ENCODE results near the gene COLEC11. TPM values are rescaled to one million over a fixed set of nuclear protein-coding genes. Genes with fewer than 3 reads are reported as not detected.

The COLEC11 gene
- total RNA-seq, 4 donors from 2014 or later, result 0.34 to 0.84 (median 0.59) TPM; not detected in 1

DNA sequence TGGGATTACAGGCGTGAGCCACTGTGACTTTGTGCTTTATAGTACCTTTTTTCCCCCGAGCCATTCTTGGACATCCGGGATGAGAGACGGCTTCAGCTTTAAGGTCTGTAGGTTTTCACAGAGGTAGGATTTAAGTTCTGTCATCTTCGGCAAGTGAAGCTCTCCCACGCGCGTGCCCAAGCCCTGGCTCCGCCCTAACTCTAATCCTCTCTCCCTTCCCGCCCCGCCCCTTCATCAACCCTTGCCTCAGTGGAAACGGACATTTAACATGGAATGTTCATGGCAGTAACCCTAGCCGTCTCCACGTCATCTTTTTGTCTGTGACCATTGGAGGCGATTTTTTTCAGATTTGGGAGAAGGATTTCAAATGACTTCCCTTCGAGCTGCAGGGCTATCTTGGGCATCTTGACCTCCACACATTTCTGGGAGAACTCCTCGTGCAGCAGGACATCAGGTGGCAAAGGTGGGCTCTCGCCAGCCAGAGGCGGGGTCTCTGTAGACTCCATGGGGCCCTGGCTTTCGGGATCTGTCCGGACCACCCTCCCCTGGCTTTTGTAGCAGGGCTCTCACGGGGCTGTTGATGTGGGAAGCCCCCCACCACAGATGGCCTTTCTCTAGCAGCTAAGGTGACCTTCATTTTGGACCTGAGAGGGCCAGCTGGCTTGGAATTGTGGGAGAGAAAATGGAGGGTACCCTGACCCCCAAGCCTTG lies 6.8 kb downstream of the COLEC11 start:
- DNase-seq (ENCODE audit: low spot score in 2 of 2), result no peak
- intact Hi-C loops (cut with DNase I; ENCODE audit: low total_unique reads), result no loop called here
- TF ChIP-seq, protein P1, sequence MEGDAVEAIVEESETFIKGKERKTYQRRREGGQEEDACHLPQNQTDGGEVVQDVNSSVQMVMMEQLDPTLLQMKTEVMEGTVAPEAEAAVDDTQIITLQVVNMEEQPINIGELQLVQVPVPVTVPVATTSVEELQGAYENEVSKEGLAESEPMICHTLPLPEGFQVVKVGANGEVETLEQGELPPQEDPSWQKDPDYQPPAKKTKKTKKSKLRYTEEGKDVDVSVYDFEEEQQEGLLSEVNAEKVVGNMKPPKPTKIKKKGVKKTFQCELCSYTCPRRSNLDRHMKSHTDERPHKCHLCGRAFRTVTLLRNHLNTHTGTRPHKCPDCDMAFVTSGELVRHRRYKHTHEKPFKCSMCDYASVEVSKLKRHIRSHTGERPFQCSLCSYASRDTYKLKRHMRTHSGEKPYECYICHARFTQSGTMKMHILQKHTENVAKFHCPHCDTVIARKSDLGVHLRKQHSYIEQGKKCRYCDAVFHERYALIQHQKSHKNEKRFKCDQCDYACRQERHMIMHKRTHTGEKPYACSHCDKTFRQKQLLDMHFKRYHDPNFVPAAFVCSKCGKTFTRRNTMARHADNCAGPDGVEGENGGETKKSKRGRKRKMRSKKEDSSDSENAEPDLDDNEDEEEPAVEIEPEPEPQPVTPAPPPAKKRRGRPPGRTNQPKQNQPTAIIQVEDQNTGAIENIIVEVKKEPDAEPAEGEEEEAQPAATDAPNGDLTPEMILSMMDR (IDR thresholded peaks at IDR 0.05), result no peak
- no peak for TF ChIP-seq POLR2A (IDR thresholded peaks at IDR 0.05)
- no peak overlapping the region for H3K4me3 ChIP-seq (ENCODE audit: low read depth, poor library complexity, severe bottlenecking)
- WGBS, 2 donors, result 69 to 71% methylated on average over 22 of the region's 22 CpGs

DNA sequence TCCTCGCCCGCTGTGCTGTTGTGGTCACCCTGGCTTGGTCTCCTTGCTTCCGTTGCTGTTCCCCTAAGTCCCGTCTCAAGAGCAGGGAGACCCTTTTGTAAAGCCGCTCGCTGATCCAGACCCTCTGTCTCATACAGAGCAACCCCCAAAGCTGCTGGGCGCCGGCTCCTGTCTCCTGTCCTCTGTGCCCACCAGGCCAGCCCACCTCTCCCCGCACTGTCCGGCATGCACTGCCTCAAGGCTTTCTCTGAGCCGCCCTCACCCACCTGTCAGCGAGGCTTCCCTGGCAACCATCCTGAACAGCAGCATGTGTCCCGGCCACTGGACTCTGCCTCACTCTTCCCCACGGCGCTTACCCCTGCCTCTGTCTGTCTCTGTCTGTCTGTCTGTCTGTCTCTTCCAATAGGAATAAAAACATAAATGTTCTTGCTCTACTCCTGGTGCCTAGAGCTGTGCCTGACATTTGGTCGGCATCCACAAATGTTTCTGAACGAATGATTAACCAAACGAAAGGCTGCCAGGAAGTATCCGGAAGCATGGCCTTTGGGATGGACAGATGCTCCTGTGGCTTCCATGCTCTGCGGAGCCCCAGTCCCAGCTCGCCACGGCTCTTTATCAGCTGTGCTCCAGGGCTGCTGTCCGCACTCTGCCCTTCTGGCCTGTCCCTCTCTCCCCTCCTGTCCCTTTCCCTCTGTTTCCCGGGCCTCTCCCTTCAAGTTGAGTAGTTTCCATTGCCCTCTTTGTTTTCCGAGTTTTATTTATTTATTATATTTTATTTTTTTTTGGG lies 7.8 kb downstream of the COLEC11 start:
- WGBS, 2 donors, result 78 to 82% methylated on average over 25 of the region's 25 CpGs
- DNase-seq (ENCODE audit: low spot score in 2 of 2), result no peak
- TF ChIP-seq, protein P1 (IDR thresholded peaks at IDR 0.05), result no peak
- no peak for TF ChIP-seq POLR2A (IDR thresholded peaks at IDR 0.05)
- no peak overlapping the region for H3K4me3 ChIP-seq (ENCODE audit: low read depth, poor library complexity, severe bottlenecking)
- intact Hi-C loops (cut with DNase I; ENCODE audit: low total_unique reads), result no loop called here

DNA sequence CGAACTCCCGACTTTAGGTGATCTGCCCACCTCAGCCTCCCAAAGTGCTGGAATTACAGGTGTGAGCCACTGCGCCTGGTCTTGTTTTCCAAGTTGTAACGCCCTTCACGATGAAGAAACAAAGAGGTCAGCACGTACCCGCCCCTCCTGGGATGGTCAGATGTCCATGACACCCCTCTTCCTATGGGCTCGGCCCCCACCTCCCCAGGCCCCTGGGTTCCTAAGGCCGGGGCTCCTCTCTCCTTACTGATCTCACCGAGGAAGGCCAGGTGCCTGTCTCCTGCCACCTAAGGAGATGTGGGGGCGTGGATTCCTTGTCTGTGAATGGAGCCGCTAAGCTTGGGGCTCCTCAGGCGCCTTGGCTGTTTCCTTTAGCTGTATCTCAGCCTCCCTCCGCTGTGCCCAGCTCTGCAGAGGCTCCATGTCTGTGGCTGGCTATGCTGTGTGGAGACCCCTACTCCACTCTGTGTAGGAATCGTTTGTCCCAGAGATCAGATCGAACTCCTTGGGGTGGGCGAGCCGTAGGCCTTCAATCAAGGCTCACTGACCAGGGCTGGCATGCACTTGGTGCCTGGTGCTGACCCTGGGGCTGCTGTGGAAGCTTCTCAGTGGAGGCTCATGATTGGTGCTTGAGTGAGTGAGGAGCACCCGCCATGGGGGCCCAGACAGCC lies 8.8 kb downstream of the COLEC11 start:
- TF ChIP-seq POLR2A (IDR thresholded peaks at IDR 0.05), result no peak
- TF ChIP-seq, protein P1 (IDR thresholded peaks at IDR 0.05), result no peak
- no peak for DNase-seq (ENCODE audit: low spot score in 2 of 2)
- WGBS, 2 donors, result 90 to 94% methylated on average over 18 to 19 of the region's 19 CpGs

DNA sequence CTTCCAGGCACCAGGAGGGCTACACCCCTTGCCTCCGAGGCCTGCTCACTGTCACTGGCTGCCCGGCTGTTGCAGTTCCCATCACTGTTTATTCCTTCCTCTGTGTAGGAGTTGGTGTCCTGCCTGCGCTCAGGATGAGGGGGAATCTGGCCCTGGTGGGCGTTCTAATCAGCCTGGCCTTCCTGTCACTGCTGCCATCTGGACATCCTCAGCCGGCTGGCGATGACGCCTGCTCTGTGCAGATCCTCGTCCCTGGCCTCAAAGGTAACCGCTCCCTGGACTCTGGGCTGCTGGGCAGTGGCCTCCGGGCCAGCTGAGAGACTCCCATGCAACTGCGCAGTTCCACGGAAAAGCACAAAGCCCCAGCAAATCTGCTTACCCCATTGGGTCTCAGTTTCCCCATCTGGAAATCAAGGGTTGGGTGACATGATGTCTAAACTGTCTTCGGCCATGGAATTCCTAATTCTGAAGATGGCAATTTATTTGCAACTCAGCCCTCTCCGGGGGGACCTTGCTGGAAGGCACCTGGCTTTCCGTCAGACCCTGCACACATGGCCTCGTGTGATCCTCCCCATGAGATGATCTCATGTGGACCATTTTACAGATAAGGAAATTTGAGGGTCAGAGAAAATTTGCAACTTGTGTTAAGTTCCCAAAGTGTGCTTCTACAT lies 9.4 kb downstream of the COLEC11 start:
- intact Hi-C loops (cut with DNase I; ENCODE audit: low total_unique reads), result no loop called here
- 78 to 92% methylated on average over 14 to 16 of the region's 16 CpGs for WGBS, 2 donors
- no peak for TF ChIP-seq POLR2A (IDR thresholded peaks at IDR 0.05)
- TF ChIP-seq, protein P1 (IDR thresholded peaks at IDR 0.05), result no peak
- no peak overlapping the region for H3K4me3 ChIP-seq (ENCODE audit: low read depth, poor library complexity, severe bottlenecking)
- peak in 1 of 2 donors; percentile 17 for DNase-seq (ENCODE audit: low spot score in 2 of 2)

More for the DNA sequence above, 8.8 kb downstream of the COLEC11 start:
- intact Hi-C loops (cut with DNase I; ENCODE audit: low total_unique reads), result no loop called here
- H3K4me3 ChIP-seq (ENCODE audit: low read depth, poor library complexity, severe bottlenecking), result no peak overlapping the region
